Measurements from ENCODE around the gene HPGDS. TPM values are rescaled to one million over a fixed set of nuclear protein-coding genes. Genes with fewer than 3 reads are reported as not detected.
"Not testable (repeated sequence)": the region's sequence is repeated elsewhere in the genome, so short reads cannot be mapped to it uniquely, and the experiment has no call there.

The HPGDS gene
- total RNA-seq, 1 donor from 2014 or later, result 7.3 TPM

DNA sequence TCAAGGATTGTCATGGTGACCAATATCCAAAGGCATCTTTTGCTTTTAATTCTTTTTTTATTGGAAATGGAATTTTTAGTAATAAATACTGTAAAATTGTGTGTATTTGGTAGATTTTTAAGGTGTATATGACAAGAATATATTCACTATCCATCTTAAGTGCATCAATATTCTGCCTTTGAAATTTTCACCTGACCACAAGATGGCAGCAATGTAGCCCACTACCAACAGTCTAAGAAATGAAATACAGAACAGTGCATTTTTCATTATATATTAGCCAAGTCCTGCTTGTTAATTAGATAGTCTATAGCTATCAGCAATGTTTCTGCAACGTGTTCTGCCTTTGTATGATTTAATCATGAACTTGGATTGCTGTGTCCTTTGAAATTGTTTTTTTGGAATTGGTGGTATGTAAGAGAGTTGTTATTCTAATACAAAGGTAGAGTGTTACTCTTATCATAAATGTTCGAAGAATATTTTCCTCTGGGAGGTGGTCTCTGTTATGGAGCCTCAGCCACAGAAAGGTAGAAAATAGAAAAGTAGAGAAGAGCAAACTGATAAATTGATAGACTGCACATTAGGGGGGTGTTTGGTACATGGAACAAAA, 38.2 kb downstream of the HPGDS start:
- H3K4me1 ChIP-seq (ENCODE audit: control insufficient read depth in 3 of 3, insufficient read depth in 3 of 3, low read length in 3 of 3), result peaks cover 0 to 6% (median 0%) of the 10 kb centered on the region in 3 donors
- H3K27me3 ChIP-seq (ENCODE audit: control insufficient read depth in 3 of 3, insufficient read depth in 3 of 3, low read length in 3 of 3), result no peaks in the 10 kb centered on the region
- no peak overlapping the region for H3K9ac ChIP-seq (ENCODE audit: low read depth in 1 of 3, low read length in 3 of 3)
- H3K4me3 ChIP-seq (ENCODE audit: low read length in 3 of 3), result no peak overlapping the region
- H3K9me3 ChIP-seq (ENCODE audit: control insufficient read depth in 3 of 3, low read length in 3 of 3), result no peaks in the 10 kb centered on the region
- H3K36me3 ChIP-seq (ENCODE audit: control insufficient read depth in 3 of 3, insufficient read depth in 3 of 3, low read length in 3 of 3), result no peaks in the 10 kb centered on the region
- H3K27ac ChIP-seq (ENCODE audit: low read depth, low read length), result no peak overlapping the region

DNA sequence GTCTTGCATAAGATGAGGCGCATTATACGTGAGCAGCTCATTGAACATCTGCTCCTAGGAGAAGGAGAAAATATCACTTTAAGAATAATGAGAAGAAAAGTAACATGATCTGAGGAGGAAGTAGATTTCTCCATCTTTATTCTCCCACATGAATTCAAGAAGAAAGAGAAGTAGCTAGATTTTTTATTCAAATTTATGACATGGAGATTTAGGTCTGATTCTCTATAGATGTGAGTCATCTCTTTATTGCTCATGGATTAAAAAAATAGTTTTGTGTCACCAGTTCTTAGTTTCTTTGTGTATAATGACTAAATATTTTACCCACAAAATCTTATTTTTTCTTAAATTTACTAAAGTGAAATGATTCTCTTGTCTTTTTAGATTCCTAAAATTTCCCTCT, 40.4 kb downstream of the HPGDS start:
- H3K36me3 ChIP-seq (ENCODE audit: control insufficient read depth in 3 of 3, insufficient read depth in 3 of 3, low read length in 3 of 3), result no peaks in the 10 kb centered on the region
- no peak overlapping the region for H3K27ac ChIP-seq (ENCODE audit: low read depth, low read length)
- no peak overlapping the region for H3K4me3 ChIP-seq (ENCODE audit: low read length in 3 of 3)
- no peaks in the 10 kb centered on the region for H3K27me3 ChIP-seq (ENCODE audit: control insufficient read depth in 3 of 3, insufficient read depth in 3 of 3, low read length in 3 of 3)
- H3K9me3 ChIP-seq (ENCODE audit: control insufficient read depth in 3 of 3, low read length in 3 of 3), result no peaks in the 10 kb centered on the region
- no peaks in the 10 kb centered on the region for H3K4me1 ChIP-seq (ENCODE audit: control insufficient read depth in 3 of 3, insufficient read depth in 3 of 3, low read length in 3 of 3)
- no peak overlapping the region for H3K9ac ChIP-seq (ENCODE audit: low read depth in 1 of 3, low read length in 3 of 3)

DNA sequence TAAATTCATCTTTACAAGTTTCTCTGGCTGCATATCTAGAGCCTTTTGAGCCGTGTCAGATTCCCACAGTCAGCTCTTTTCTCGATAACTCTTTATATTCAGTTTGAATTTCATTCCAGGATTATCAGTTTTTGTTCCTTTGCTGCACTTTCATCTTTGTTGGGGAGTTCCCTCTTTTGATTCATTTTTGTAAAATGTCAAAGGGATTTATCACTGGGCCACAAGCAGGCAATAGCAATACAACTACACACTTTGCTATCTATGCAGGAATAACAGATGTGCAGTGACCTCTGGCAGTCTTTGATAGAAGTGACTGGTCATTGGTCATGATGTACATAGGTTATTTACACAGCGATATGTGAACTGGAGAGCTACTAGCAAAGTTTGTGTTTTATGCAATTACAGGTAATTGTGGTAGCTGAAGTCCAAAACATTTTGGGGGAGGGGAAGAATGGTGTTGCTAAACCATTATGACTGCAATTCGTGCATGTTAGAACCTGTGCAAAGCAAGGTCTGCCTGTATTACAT, 43.8 kb downstream of the HPGDS start:
- no peak overlapping the region for H3K9ac ChIP-seq (ENCODE audit: low read depth in 1 of 3, low read length in 3 of 3)
- no peaks in the 10 kb centered on the region for H3K36me3 ChIP-seq (ENCODE audit: control insufficient read depth in 3 of 3, insufficient read depth in 3 of 3, low read length in 3 of 3)
- H3K27ac ChIP-seq (ENCODE audit: low read depth, low read length), result no peak overlapping the region
- no peaks in the 10 kb centered on the region for H3K27me3 ChIP-seq (ENCODE audit: control insufficient read depth in 3 of 3, insufficient read depth in 3 of 3, low read length in 3 of 3)
- H3K4me1 ChIP-seq (ENCODE audit: control insufficient read depth in 3 of 3, insufficient read depth in 3 of 3, low read length in 3 of 3), result no peaks in the 10 kb centered on the region
- no peak overlapping the region for H3K4me3 ChIP-seq (ENCODE audit: low read length in 3 of 3)
- H3K9me3 ChIP-seq (ENCODE audit: control insufficient read depth in 3 of 3, low read length in 3 of 3), result no peaks in the 10 kb centered on the region

DNA sequence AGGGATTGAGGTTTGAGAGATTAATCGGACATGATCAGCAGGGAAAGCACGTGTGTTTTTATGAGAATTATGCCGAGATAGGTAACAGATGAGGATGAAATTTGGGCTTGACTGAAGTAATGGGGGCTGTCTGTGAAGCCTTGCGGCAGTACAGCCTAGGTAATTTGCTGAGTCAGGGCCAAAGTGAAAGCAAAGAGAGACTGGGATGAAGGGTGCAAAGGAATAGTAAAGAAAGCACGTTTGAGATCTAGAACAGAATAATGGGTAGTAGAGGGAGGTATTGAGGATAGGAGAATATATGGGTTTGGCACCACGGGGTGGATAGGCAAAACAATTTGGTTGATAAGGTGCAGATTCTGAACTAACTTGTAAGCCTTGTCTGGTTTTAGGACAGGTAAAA, 47.2 kb downstream of the HPGDS start:
- not testable (repeated sequence) for H3K4me3 ChIP-seq (ENCODE audit: low read length in 3 of 3); H3K9me3 ChIP-seq (ENCODE audit: control insufficient read depth in 3 of 3, low read length in 3 of 3); H3K36me3 ChIP-seq (ENCODE audit: control insufficient read depth in 3 of 3, insufficient read depth in 3 of 3, low read length in 3 of 3); H3K9ac ChIP-seq (ENCODE audit: low read depth in 1 of 3, low read length in 3 of 3); H3K27me3 ChIP-seq (ENCODE audit: control insufficient read depth in 3 of 3, insufficient read depth in 3 of 3, low read length in 3 of 3); H3K4me1 ChIP-seq (ENCODE audit: control insufficient read depth in 3 of 3, insufficient read depth in 3 of 3, low read length in 3 of 3); H3K27ac ChIP-seq (ENCODE audit: low read depth, low read length)

DNA sequence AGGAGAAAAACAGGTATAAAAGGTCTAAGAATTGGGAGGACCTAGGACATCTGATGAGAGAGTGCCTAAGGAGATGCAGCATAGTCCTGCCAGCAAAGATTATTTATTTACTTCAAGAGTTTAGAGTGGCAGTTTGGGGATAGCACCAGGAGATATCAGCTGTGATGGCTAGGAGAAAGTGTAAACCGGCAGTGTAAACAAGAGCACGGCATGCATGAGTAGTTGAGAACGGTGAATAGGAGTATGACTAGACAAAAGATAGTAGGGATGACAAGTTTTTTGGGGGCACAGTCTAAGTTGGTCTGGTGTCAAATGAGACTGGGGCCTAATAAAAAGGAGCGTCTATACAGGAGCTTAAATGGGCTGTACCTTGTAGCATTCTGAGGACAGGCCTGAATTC, 48.7 kb downstream of the HPGDS start:
- H3K4me3 ChIP-seq (ENCODE audit: low read length in 3 of 3); H3K9ac ChIP-seq (ENCODE audit: low read depth in 1 of 3, low read length in 3 of 3); H3K27ac ChIP-seq (ENCODE audit: low read depth, low read length); H3K27me3 ChIP-seq (ENCODE audit: control insufficient read depth in 3 of 3, insufficient read depth in 3 of 3, low read length in 3 of 3); H3K4me1 ChIP-seq (ENCODE audit: control insufficient read depth in 3 of 3, insufficient read depth in 3 of 3, low read length in 3 of 3); H3K9me3 ChIP-seq (ENCODE audit: control insufficient read depth in 3 of 3, low read length in 3 of 3): not testable (repeated sequence)
- peaks cover 6 to 12% (median 9%) of the 10 kb centered on the region in 3 donors for H3K36me3 ChIP-seq (ENCODE audit: control insufficient read depth in 3 of 3, insufficient read depth in 3 of 3, low read length in 3 of 3)

DNA sequence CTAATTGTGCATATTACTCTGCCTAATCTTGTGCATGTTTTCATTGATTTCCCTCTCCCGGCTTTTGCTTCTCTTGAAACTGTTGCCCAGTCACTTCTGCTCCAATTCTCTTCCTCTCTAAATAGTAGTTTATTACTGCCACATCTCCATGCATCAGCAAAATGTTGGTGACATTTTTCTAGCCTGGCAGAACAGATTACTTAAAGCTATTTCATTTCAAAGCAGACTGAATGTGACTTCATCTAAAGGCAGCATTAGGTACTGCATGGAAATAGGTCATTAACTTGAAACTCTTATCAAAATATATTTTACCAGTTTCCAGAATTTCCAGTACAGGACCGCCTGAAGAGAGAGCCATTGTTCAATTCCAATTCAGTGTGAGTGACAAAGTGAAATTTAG, 52.4 kb downstream of the HPGDS start:
- Histone ChIP-seq H3K9ac (ENCODE audit: low read depth in 1 of 3, low read length in 3 of 3) (no peak overlapping the region), H3K36me3 (ENCODE audit: control insufficient read depth in 3 of 3, insufficient read depth in 3 of 3, low read length in 3 of 3) (peaks cover 6 to 26% (median 21%) of the 10 kb centered on the region in 3 donors), H3K27ac (ENCODE audit: low read depth, low read length) (no peak overlapping the region), H3K9me3 (ENCODE audit: control insufficient read depth in 3 of 3, low read length in 3 of 3) (no peaks in the 10 kb centered on the region), H3K27me3 (ENCODE audit: control insufficient read depth in 3 of 3, insufficient read depth in 3 of 3, low read length in 3 of 3) (no peaks in the 10 kb centered on the region), H3K4me3 (ENCODE audit: low read length in 3 of 3) (no peak overlapping the region), H3K4me1 (ENCODE audit: control insufficient read depth in 3 of 3, insufficient read depth in 3 of 3, low read length in 3 of 3) (no peaks in the 10 kb centered on the region)

DNA sequence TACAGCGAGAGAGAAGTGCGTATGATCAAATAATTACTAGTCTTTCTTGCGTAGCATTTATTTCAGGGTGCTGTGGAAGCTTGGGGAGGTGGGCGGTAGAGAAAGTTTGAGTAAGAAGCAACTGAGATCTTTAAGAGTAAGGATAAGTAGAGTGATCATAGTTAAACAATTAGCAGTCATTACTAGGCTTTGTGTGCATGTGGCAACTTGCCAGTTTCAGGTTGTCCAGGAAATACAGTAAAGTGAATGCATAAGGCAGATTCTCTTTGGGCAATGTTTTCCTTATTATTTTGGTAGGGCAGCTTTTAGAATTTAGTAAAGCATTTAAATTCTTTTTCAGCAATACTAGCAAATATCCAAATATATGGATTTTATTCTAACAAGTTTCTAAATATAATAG, 57.0 kb downstream of the HPGDS start:
- Histone ChIP-seq H3K4me1 (ENCODE audit: control insufficient read depth in 3 of 3, insufficient read depth in 3 of 3, low read length in 3 of 3) (no peaks in the 10 kb centered on the region), H3K9ac (ENCODE audit: low read depth in 1 of 3, low read length in 3 of 3) (no peak overlapping the region), H3K9me3 (ENCODE audit: control insufficient read depth in 3 of 3, low read length in 3 of 3) (no peaks in the 10 kb centered on the region), H3K36me3 (ENCODE audit: control insufficient read depth in 3 of 3, insufficient read depth in 3 of 3, low read length in 3 of 3) (peaks cover 7 to 44% (median 36%) of the 10 kb centered on the region in 3 donors), H3K27ac (ENCODE audit: low read depth, low read length) (no peak overlapping the region), H3K27me3 (ENCODE audit: control insufficient read depth in 3 of 3, insufficient read depth in 3 of 3, low read length in 3 of 3) (no peaks in the 10 kb centered on the region), H3K4me3 (ENCODE audit: low read length in 3 of 3) (no peak overlapping the region)

DNA sequence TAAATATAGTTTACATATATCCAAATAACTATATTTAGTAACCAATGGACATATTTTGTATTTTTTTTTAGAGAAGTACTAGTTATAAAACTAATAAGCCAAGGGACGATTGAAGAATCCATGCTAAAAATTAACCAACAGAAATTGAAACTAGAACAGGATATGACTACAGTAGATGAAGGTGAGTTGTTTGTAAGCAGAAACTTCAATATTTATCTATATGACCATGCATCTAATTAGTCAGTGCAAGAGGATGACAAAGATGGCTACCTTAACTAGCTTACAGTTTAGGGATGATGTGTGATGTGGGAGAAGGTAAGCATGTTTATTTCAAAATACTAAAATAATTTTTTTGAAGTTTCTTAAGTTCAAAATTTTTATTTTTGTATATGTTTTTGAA, 57.7 kb downstream of the HPGDS start:
- no peak overlapping the region for H3K27ac ChIP-seq (ENCODE audit: low read depth, low read length)
- peaks cover 3 to 47% (median 39%) of the 10 kb centered on the region in 3 donors for H3K36me3 ChIP-seq (ENCODE audit: control insufficient read depth in 3 of 3, insufficient read depth in 3 of 3, low read length in 3 of 3)
- no peaks in the 10 kb centered on the region for H3K9me3 ChIP-seq (ENCODE audit: control insufficient read depth in 3 of 3, low read length in 3 of 3)
- no peak overlapping the region for H3K9ac ChIP-seq (ENCODE audit: low read depth in 1 of 3, low read length in 3 of 3)
- H3K4me1 ChIP-seq (ENCODE audit: control insufficient read depth in 3 of 3, insufficient read depth in 3 of 3, low read length in 3 of 3), result no peaks in the 10 kb centered on the region
- H3K4me3 ChIP-seq (ENCODE audit: low read length in 3 of 3), result no peak overlapping the region
- H3K27me3 ChIP-seq (ENCODE audit: control insufficient read depth in 3 of 3, insufficient read depth in 3 of 3, low read length in 3 of 3), result no peaks in the 10 kb centered on the region

DNA sequence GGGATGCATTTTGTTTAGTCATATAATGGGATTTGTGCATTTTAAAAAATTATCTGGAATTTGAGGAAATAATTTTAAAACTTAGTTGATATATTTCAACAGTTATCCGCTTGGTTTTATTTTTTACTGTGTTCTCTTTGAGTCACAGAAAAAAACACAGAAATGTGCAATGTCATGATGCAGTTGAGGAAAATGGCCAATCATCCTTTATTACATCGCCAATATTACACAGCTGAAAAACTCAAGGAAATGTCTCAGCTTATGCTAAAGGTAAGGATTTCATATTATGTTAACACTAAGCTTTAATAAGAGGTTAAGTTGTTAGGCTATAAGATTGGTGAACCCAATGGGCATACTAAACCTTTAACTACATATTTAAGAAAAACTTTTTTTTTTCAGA, 63.9 kb downstream of the HPGDS start:
- H3K36me3 ChIP-seq (ENCODE audit: control insufficient read depth in 3 of 3, insufficient read depth in 3 of 3, low read length in 3 of 3), result peaks cover 7 to 42% (median 42%) of the 10 kb centered on the region in 3 donors
- no peaks in the 10 kb centered on the region for H3K4me1 ChIP-seq (ENCODE audit: control insufficient read depth in 3 of 3, insufficient read depth in 3 of 3, low read length in 3 of 3)
- no peaks in the 10 kb centered on the region for H3K9me3 ChIP-seq (ENCODE audit: control insufficient read depth in 3 of 3, low read length in 3 of 3)
- H3K4me3 ChIP-seq (ENCODE audit: low read length in 3 of 3), result no peak overlapping the region
- no peak overlapping the region for H3K9ac ChIP-seq (ENCODE audit: low read depth in 1 of 3, low read length in 3 of 3)
- no peak overlapping the region for H3K27ac ChIP-seq (ENCODE audit: low read depth, low read length)
- H3K27me3 ChIP-seq (ENCODE audit: control insufficient read depth in 3 of 3, insufficient read depth in 3 of 3, low read length in 3 of 3), result no peaks in the 10 kb centered on the region

DNA sequence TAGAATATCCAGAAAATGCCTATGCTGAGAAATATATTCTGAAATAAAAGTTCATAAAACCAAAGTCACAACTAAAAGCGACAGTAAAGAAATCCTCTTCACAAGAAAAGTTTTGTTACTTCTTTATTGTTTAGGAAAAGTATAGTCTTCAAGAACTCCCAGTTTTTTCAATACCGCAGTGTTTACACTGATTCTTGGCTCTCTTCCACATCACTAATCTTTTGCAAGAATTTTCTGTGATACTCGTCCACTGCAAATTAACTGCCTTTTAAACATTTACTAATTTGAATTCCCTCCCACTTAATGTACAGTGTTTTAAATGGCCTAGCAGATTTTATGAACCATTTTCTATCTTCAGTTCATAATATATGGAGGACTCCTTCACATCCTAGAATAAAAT, 65.1 kb downstream of the HPGDS start:
- Histone ChIP-seq H3K27me3 (ENCODE audit: control insufficient read depth in 3 of 3, insufficient read depth in 3 of 3, low read length in 3 of 3) (no peaks in the 10 kb centered on the region), H3K9me3 (ENCODE audit: control insufficient read depth in 3 of 3, low read length in 3 of 3) (no peaks in the 10 kb centered on the region), H3K36me3 (ENCODE audit: control insufficient read depth in 3 of 3, insufficient read depth in 3 of 3, low read length in 3 of 3) (peaks cover 7 to 40% (median 34%) of the 10 kb centered on the region in 3 donors), H3K9ac (ENCODE audit: low read depth in 1 of 3, low read length in 3 of 3) (no peak overlapping the region), H3K4me1 (ENCODE audit: control insufficient read depth in 3 of 3, insufficient read depth in 3 of 3, low read length in 3 of 3) (no peaks in the 10 kb centered on the region), H3K4me3 (ENCODE audit: low read length in 3 of 3) (no peak overlapping the region), H3K27ac (ENCODE audit: low read depth, low read length) (no peak overlapping the region)

All from skeletal muscle tissue (tissue), 4 donors.